ENCODE results near the gene CPT1C. TPM values are rescaled to one million over a fixed set of nuclear protein-coding genes. Genes with fewer than 3 reads are reported as not detected.

Gene CPT1C
- total RNA-seq, 1 donor from 2014 or later: 51.7 TPM

GRCh38 chr19:49658139-49658517 lies 32.8 kb upstream of the CPT1C start:
- peaks cover 24% of the 10 kb centered on the region for H4K20me1 ChIP-seq (ENCODE audit: low read depth)
- H3K79me2 ChIP-seq (ENCODE audit: low read depth): peaks cover under 1% of the 10 kb centered on the region
- no peak overlapping the region for H3K4me2 ChIP-seq
- H3K27ac Mint-ChIP-seq: no peak overlapping the region
- peaks cover 25% of the 10 kb centered on the region for H3F3A ChIP-seq (ENCODE audit: low read depth)
- H3K4me3 Mint-ChIP-seq: no peak overlapping the region
- no peaks in the 10 kb centered on the region for H3K4me1 ChIP-seq
- no peaks in the 10 kb centered on the region for H3K9me3 Mint-ChIP-seq
- no peak overlapping the region for H2AFZ ChIP-seq (replicated peaks)
- H3K9ac ChIP-seq: no peak overlapping the region
- DNase-seq (ENCODE audit: low spot score): no peak
- H3K4me1 Mint-ChIP-seq: no peaks in the 10 kb centered on the region
- no peak overlapping the region for H3K27ac ChIP-seq
- H3K27me3 ChIP-seq: no peaks in the 10 kb centered on the region
- H3K27me3 Mint-ChIP-seq (ENCODE audit: insufficient read depth, low read depth): no peaks in the 10 kb centered on the region
- H3K9me3 ChIP-seq (ENCODE audit: low read depth): no peaks in the 10 kb centered on the region
- TF ChIP-seq EZH2phosphoT487 (IDR thresholded peaks at IDR 0.05) (no peak), EZH2 (IDR thresholded peaks at IDR 0.05) (no peak), CTCF (IDR thresholded peaks at IDR 0.05) (no peak)
- H3K36me3 ChIP-seq: peaks cover 4% of the 10 kb centered on the region
- peaks cover 30% of the 10 kb centered on the region for H3K36me3 Mint-ChIP-seq
- H3K4me3 ChIP-seq: no peak overlapping the region

- TF ChIP-seq CTCF (IDR thresholded peaks at IDR 0.05) (no peak), EZH2phosphoT487 (IDR thresholded peaks at IDR 0.05) (no peak), EZH2 (IDR thresholded peaks at IDR 0.05) (no peak)
- DNase-seq (ENCODE audit: low spot score): no peak
These were observed 32.1 kb upstream of the CPT1C start for GRCh38 chr19:49658566-49659442.

GRCh38 chr19:49660338-49660961 lies 30.5 kb upstream of the CPT1C start:
- TF ChIP-seq EZH2phosphoT487 (IDR thresholded peaks at IDR 0.05) (no peak), EZH2 (IDR thresholded peaks at IDR 0.05) (no peak), CTCF (IDR thresholded peaks at IDR 0.05) (no peak)
- Histone ChIP-seq H3K27me3 (no peaks in the 10 kb centered on the region), H3K4me3 (no peak overlapping the region), H4K20me1 (ENCODE audit: low read depth) (peaks cover 27% of the 10 kb centered on the region), H3K4me1 (peaks cover 4% of the 10 kb centered on the region), H3K9ac (no peak overlapping the region), H3K9me3 (ENCODE audit: low read depth) (no peaks in the 10 kb centered on the region), H3K36me3 (peaks cover 4% of the 10 kb centered on the region), H3K27ac (no peak overlapping the region), H3K79me2 (ENCODE audit: low read depth) (peaks cover 17% of the 10 kb centered on the region), H3F3A (ENCODE audit: low read depth) (peaks cover 46% of the 10 kb centered on the region), H3K4me2 (no peak overlapping the region), H2AFZ (replicated peaks) (no peak overlapping the region)
- peaks cover 5% of the 10 kb centered on the region for H3K4me1 Mint-ChIP-seq
- peaks cover 25% of the 10 kb centered on the region for H3K36me3 Mint-ChIP-seq
- no peak overlapping the region for H3K27ac Mint-ChIP-seq
- H3K9me3 Mint-ChIP-seq: no peaks in the 10 kb centered on the region
- no peak overlapping the region for H3K4me3 Mint-ChIP-seq
- no peak for DNase-seq (ENCODE audit: low spot score)
- peaks cover 5% of the 10 kb centered on the region for H3K27me3 Mint-ChIP-seq (ENCODE audit: insufficient read depth, low read depth)

More at GRCh38 chr19:49658566-49659442, 32.1 kb upstream of the CPT1C start:
- H3K36me3 ChIP-seq: peaks cover 4% of the 10 kb centered on the region
- Mint-ChIP-seq H3K36me3 (peaks cover 30% of the 10 kb centered on the region), H3K27me3 (ENCODE audit: insufficient read depth, low read depth) (no peaks in the 10 kb centered on the region), H3K4me3 (no peak overlapping the region), H3K27ac (no peak overlapping the region), H3K4me1 (no peaks in the 10 kb centered on the region), H3K9me3 (no peaks in the 10 kb centered on the region)
- H3F3A ChIP-seq (ENCODE audit: low read depth): peaks cover 31% of the 10 kb centered on the region
- no peaks in the 10 kb centered on the region for H3K27me3 ChIP-seq
- peaks cover 25% of the 10 kb centered on the region for H4K20me1 ChIP-seq (ENCODE audit: low read depth)
- H3K27ac ChIP-seq: no peak overlapping the region
- no peak overlapping the region for H3K4me2 ChIP-seq
- no peak overlapping the region for H3K9ac ChIP-seq
- H3K9me3 ChIP-seq (ENCODE audit: low read depth): no peaks in the 10 kb centered on the region
- peaks cover under 1% of the 10 kb centered on the region for H3K4me1 ChIP-seq
- peaks cover 7% of the 10 kb centered on the region for H3K79me2 ChIP-seq (ENCODE audit: low read depth)
- no peak overlapping the region for H3K4me3 ChIP-seq
- no peak overlapping the region for H2AFZ ChIP-seq (replicated peaks)
